ENCODE results near the gene LZTS2. TPM values are rescaled to one million over a fixed set of nuclear protein-coding genes. Genes with fewer than 3 reads are reported as not detected.

Gene LZTS2
- polyA plus RNA-seq, 2 of the 4 experiments (the other 2 are of a cell fraction) = 13.8 to 35.5 TPM

DNA sequence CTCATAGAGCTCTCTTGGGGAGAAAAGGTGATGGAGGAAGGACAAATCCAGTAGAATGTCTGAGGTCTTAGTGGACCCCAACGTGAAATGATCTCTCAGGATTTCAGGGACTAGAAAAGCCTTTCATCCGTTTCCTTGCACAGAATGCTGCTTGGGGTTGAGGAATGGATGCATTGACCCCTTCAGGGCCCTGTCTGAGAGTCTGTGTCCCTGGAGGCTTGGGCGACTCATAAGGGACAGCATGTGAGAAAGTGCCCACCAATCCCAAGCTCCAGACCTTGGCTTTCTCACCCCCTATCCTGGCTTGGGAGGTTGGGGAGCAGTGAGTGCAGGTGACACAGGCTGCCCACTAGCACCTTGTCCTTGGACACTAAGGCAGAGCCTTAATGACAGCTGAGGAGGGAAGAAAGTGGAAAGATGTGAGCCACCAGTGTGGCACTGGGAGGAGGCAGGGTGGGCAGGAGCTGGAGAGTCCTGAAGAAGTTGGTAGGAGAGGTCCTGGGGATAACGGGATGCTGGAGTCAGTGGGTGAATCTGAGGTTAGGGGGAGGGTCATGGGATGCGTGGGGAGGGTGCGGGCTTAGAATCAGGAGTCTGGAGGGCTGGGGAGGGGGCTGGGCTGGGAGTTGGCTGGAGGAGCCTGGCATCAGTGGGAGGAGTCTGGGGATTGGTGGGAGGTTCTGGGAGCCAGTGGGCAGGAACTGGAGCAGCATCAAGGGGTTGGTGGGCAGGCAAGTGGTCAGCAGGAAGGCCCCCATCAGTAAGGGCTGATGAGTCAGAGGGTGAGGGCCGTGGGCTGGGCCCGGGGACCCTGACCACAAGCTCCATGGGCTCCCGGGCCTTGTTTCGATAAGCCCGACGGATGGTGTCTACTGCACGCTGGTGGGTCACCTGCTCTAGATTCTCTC lies 8.6 kb downstream of the LZTS2 start:
- FAIRE-seq = no peak
- TF ChIP-seq HOXB13 (CRISPR knock-in tag; IDR thresholded peaks at IDR 0.05; ENCODE audit: low read depth) = no peak
- no peak for TF ChIP-seq FOSB (CRISPR knock-in tag; IDR thresholded peaks at IDR 0.05)
- no peak for TF ChIP-seq ZC3H11A (IDR thresholded peaks at IDR 0.05)
- TF ChIP-seq TFCP2L1 (CRISPR knock-in tag; IDR thresholded peaks at IDR 0.05) = no peak
- TF ChIP-seq, protein P1, sequence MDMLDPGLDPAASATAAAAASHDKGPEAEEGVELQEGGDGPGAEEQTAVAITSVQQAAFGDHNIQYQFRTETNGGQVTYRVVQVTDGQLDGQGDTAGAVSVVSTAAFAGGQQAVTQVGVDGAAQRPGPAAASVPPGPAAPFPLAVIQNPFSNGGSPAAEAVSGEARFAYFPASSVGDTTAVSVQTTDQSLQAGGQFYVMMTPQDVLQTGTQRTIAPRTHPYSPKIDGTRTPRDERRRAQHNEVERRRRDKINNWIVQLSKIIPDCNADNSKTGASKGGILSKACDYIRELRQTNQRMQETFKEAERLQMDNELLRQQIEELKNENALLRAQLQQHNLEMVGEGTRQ (IDR thresholded peaks at IDR 0.05) = no peak
- ChIA-PET CTCF (interaction anchor here (1.0 to 25.8 kb wide), 4 partner anchors 8 to 42 kb away, joined by 3 to 608 read pairs (median 156); partner anchors contain the start of genes LZTS2, MRPL43 and TWNK), POLR2A (no interaction called here)
- WGBS (ENCODE audit: missing lambda C conversion rate) = 73% methylated on average over 13 of the region's 13 CpGs
- Histone ChIP-seq H3K4me2 (no peak overlapping the region), H3K27ac (no peak overlapping the region), H3K4me3 (no peak overlapping the region), H3K4me1 (peaks cover 19% of the 10 kb centered on the region), H3K9me3 (no peaks in the 10 kb centered on the region)
- ATAC-seq = no peak
- no peak for DNase-seq (ENCODE audit: low read depth in 1 of 2, low spot score in 1 of 2)

DNA sequence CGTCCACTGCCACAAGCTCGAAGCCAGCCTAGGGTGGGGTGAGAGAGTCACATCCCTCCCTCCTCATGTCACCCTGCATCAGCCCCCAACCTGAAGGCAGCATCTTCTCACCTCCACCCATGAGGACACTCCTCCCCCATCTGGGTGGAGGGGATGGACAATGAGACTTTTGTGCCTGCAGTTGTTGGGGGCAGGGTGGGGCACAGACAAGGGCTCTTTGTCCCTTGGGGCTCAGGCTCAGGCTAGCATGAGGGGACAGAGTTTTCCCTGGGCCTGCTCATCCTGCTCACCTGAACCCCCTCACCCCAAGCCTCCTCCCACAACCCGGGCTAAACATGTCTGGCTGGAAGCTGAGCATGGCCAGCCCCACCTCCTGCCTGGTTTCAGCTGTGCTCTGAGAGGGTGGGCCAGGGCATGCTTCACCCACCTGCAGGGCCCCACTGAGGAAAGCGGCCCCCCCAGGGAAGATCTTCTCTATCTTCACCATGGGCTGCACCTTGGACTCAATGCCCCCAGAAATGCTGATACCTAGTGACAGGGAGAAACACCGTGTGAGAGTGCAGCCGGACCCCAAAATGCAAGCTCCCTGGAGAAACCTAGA lies 9.3 kb downstream of the LZTS2 start:
- no peak for DNase-seq (ENCODE audit: low read depth in 1 of 2, low spot score in 1 of 2)
- H3K4me3 ChIP-seq = no peak overlapping the region
- TF ChIP-seq ZC3H11A (IDR thresholded peaks at IDR 0.05) (no peak), CBX8 (IDR thresholded peaks at IDR 0.05) (no peak), EP300 (IDR thresholded peaks at IDR 0.05) (no peak), POLR2A (IDR thresholded peaks at IDR 0.05; ENCODE audit: low read length) (no peak), MAZ (IDR thresholded peaks at IDR 0.05; ENCODE audit: borderline replicate concordance, low read depth, low read length) (no peak), FOSB (CRISPR knock-in tag; IDR thresholded peaks at IDR 0.05) (no peak), RCOR1 (IDR thresholded peaks at IDR 0.05; ENCODE audit: low read depth, low read length) (no peak), RFX5 (IDR thresholded peaks at IDR 0.05) (no peak), SMC3 (IDR thresholded peaks at IDR 0.05) (no peak), TP53 (CRISPR knock-in tag; IDR thresholded peaks at IDR 0.05) (no peak), CBX2 (IDR thresholded peaks at IDR 0.05; ENCODE audit: borderline replicate concordance, low read depth) (no peak), KDM1A (IDR thresholded peaks at IDR 0.05; ENCODE audit: low read depth) (no peak), RARB (CRISPR knock-in tag; IDR thresholded peaks at IDR 0.05) (no peak)
- TF ChIP-seq, protein P2, sequence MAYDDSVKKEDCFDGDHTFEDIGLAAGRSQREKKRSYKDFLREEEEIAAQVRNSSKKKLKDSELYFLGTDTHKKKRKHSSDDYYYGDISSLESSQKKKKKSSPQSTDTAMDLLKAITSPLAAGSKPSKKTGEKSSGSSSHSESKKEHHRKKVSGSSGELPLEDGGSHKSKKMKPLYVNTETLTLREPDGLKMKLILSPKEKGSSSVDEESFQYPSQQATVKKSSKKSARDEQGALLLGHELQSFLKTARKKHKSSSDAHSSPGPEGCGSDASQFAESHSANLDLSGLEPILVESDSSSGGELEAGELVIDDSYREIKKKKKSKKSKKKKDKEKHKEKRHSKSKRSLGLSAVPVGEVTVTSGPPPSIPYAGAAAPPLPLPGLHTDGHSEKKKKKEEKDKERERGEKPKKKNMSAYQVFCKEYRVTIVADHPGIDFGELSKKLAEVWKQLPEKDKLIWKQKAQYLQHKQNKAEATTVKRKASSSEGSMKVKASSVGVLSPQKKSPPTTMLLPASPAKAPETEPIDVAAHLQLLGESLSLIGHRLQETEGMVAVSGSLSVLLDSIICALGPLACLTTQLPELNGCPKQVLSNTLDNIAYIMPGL (CRISPR knock-in tag; IDR thresholded peaks at IDR 0.05; ENCODE audit: borderline replicate concordance) = no peak
- TF ChIP-seq, protein P3, sequence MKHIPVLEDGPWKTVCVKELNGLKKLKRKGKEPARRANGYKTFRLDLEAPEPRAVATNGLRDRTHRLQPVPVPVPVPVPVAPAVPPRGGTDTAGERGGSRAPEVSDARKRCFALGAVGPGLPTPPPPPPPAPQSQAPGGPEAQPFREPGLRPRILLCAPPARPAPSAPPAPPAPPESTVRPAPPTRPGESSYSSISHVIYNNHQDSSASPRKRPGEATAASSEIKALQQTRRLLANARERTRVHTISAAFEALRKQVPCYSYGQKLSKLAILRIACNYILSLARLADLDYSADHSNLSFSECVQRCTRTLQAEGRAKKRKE (CRISPR knock-in tag; IDR thresholded peaks at IDR 0.05; ENCODE audit: low read depth) = no peak
- TF ChIP-seq, protein P4, sequence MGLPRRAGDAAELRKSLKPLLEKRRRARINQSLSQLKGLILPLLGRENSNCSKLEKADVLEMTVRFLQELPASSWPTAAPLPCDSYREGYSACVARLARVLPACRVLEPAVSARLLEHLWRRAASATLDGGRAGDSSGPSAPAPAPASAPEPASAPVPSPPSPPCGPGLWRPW (IDR thresholded peaks at IDR 0.05) = no peak
- TF ChIP-seq, protein P5, sequence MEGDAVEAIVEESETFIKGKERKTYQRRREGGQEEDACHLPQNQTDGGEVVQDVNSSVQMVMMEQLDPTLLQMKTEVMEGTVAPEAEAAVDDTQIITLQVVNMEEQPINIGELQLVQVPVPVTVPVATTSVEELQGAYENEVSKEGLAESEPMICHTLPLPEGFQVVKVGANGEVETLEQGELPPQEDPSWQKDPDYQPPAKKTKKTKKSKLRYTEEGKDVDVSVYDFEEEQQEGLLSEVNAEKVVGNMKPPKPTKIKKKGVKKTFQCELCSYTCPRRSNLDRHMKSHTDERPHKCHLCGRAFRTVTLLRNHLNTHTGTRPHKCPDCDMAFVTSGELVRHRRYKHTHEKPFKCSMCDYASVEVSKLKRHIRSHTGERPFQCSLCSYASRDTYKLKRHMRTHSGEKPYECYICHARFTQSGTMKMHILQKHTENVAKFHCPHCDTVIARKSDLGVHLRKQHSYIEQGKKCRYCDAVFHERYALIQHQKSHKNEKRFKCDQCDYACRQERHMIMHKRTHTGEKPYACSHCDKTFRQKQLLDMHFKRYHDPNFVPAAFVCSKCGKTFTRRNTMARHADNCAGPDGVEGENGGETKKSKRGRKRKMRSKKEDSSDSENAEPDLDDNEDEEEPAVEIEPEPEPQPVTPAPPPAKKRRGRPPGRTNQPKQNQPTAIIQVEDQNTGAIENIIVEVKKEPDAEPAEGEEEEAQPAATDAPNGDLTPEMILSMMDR (IDR thresholded peaks at IDR 0.05) = no peak
- TF ChIP-seq, protein P1 (IDR thresholded peaks at IDR 0.05) = no peak
- TF ChIP-seq, protein P6, sequence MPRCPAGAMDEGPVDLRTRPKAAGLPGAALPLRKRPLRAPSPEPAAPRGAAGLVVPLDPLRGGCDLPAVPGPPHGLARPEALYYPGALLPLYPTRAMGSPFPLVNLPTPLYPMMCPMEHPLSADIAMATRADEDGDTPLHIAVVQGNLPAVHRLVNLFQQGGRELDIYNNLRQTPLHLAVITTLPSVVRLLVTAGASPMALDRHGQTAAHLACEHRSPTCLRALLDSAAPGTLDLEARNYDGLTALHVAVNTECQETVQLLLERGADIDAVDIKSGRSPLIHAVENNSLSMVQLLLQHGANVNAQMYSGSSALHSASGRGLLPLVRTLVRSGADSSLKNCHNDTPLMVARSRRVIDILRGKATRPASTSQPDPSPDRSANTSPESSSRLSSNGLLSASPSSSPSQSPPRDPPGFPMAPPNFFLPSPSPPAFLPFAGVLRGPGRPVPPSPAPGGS (IDR thresholded peaks at IDR 0.05) = no peak
- TF ChIP-seq, protein P7, sequence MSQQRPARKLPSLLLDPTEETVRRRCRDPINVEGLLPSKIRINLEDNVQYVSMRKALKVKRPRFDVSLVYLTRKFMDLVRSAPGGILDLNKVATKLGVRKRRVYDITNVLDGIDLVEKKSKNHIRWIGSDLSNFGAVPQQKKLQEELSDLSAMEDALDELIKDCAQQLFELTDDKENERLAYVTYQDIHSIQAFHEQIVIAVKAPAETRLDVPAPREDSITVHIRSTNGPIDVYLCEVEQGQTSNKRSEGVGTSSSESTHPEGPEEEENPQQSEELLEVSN (IDR thresholded peaks at IDR 0.05; ENCODE audit: borderline replicate concordance, low read depth) = no peak
- ATAC-seq = no peak
- H3K27ac ChIP-seq = no peak overlapping the region
- no peak for FAIRE-seq
- H3K9me3 ChIP-seq = no peaks in the 10 kb centered on the region
- POLR2A ChIA-PET = no interaction called here
- WGBS (ENCODE audit: missing lambda C conversion rate) = 94% methylated on average over 5 of the region's 6 CpGs
- peaks cover 22% of the 10 kb centered on the region for H3K4me1 ChIP-seq
- CTCF ChIA-PET = interaction anchor here (3.7 to 25.8 kb wide), 3 partner anchors 8 to 21 kb away, joined by 24 to 608 read pairs (median 308); partner anchors contain the start of genes LZTS2, MRPL43, PDZD7 and SFXN3
- no peak overlapping the region for H3K4me2 ChIP-seq

All from A549 (cell line).